ENCODE results near the gene RBL1.
"Not testable (repeated sequence)": the region's sequence is repeated elsewhere in the genome, so short reads cannot be mapped to it uniquely, and the experiment has no call there.

The RBL1 gene

GRCh38 chr20:37102571-37102970 is 6.8 kb upstream of the RBL1 start:
- no peak for TF ChIP-seq POLR2A (IDR thresholded peaks at IDR 0.05; ENCODE audit: low read depth, low read length)
- FAIRE-seq (no peak), DNase-seq (ENCODE audit: insufficient read length, low spot score) (no peak)

GRCh38 chr20:37096415-37097041 is 731 bp upstream of the RBL1 start:
- no peak for DNase-seq (ENCODE audit: insufficient read length, low spot score)
- no peak for TF ChIP-seq POLR2A (IDR thresholded peaks at IDR 0.05; ENCODE audit: low read depth, low read length)
- no peak for FAIRE-seq

GRCh38 chr20:37095108-37095598 is 644 bp downstream of the RBL1 start:
- DNase-seq (ENCODE audit: insufficient read length, low spot score) (no peak), FAIRE-seq (no peak)
- no peak for TF ChIP-seq POLR2A (IDR thresholded peaks at IDR 0.05; ENCODE audit: low read depth, low read length)

- no peak for TF ChIP-seq POLR2A (IDR thresholded peaks at IDR 0.05; ENCODE audit: low read depth, low read length)
- FAIRE-seq: no peak
- no peak for DNase-seq (ENCODE audit: insufficient read length, low spot score)
These were observed 5.4 kb downstream of the RBL1 start for GRCh38 chr20:37090407-37090806.

GRCh38 chr20:37081717-37082289 is 14.0 kb downstream of the RBL1 start:
- DNase-seq (ENCODE audit: insufficient read length, low spot score) (no peak), FAIRE-seq (no peak)
- TF ChIP-seq POLR2A (IDR thresholded peaks at IDR 0.05; ENCODE audit: low read depth, low read length): no peak

GRCh38 chr20:37077009-37077408 is 18.8 kb downstream of the RBL1 start:
- DNase-seq (ENCODE audit: insufficient read length, low spot score) (no peak), FAIRE-seq (no peak)
- TF ChIP-seq POLR2A (IDR thresholded peaks at IDR 0.05; ENCODE audit: low read depth, low read length): no peak

GRCh38 chr20:37075932-37076685 is 19.7 kb downstream of the RBL1 start:
- FAIRE-seq (no peak), DNase-seq (ENCODE audit: insufficient read length, low spot score) (no peak)
- TF ChIP-seq POLR2A (IDR thresholded peaks at IDR 0.05; ENCODE audit: low read depth, low read length): no peak

- no peak for TF ChIP-seq POLR2A (IDR thresholded peaks at IDR 0.05; ENCODE audit: low read depth, low read length)
- DNase-seq (ENCODE audit: insufficient read length, low spot score): no peak
- no peak for FAIRE-seq
These were observed 23.3 kb downstream of the RBL1 start for GRCh38 chr20:37072293-37073196.

- DNase-seq (ENCODE audit: insufficient read length, low spot score) (no peak), FAIRE-seq (peak; percentile 36)
- no peak for TF ChIP-seq POLR2A (IDR thresholded peaks at IDR 0.05; ENCODE audit: low read depth, low read length)
These were observed 24.3 kb downstream of the RBL1 start for GRCh38 chr20:37071481-37071911.

- FAIRE-seq; DNase-seq (ENCODE audit: insufficient read length, low spot score): not testable (repeated sequence)
These were observed 26.2 kb downstream of the RBL1 start for GRCh38 chr20:37069563-37069962.

- FAIRE-seq: no peak
- TF ChIP-seq POLR2A (IDR thresholded peaks at IDR 0.05; ENCODE audit: low read depth, low read length): no peak
- DNase-seq (ENCODE audit: insufficient read length, low spot score): no peak
These were observed 29.6 kb downstream of the RBL1 start for GRCh38 chr20:37066168-37066567.

- DNase-seq (ENCODE audit: insufficient read length, low spot score) (no peak), FAIRE-seq (no peak)
- TF ChIP-seq POLR2A (IDR thresholded peaks at IDR 0.05; ENCODE audit: low read depth, low read length): no peak
These were observed 40.5 kb downstream of the RBL1 start for GRCh38 chr20:37055276-37055675.

- FAIRE-seq: no peak
These were observed 42.4 kb downstream of the RBL1 start for GRCh38 chr20:37053230-37053950.

More at GRCh38 chr20:37053230-37053950, 42.4 kb downstream of the RBL1 start:
- no peak for TF ChIP-seq POLR2A (IDR thresholded peaks at IDR 0.05; ENCODE audit: low read depth, low read length)
- no peak for DNase-seq (ENCODE audit: insufficient read length, low spot score)
